HepG2 (cell line): ENCODE results near the gene MTF2. TPM values are rescaled to one million over a fixed set of nuclear protein-coding genes. Genes with fewer than 3 reads are reported as not detected.

Experiments used
- ATAC-seq: fragments of 200-7000 bp; cut with Tn5 transposase; 3 replicates; pipeline ENCODE4 v1.9.1; 2020; ENCODE audit warnings: mild to moderate bottlenecking, moderate library complexity
- BruUV-seq: library from RNA; stranded (reverse); fragments of 400-500 nt; replicated peaks from 2 replicates; lab custom pipeline; 2021; lab: Mats Ljungman, UMichigan
- CTCF ChIA-PET: fragments of 300-600 bp; formaldehyde crosslinking; extraction: SDS; loops from one replicate; lab custom pipeline; 2021; ENCODE audit warnings: low total read pairs, inconsistent platforms, low intra/inter-chr PET ratio; lab: Yijun Ruan, JAX
- POLR2A ChIA-PET: fragments of 350-600 bp; sonication (Branson Sonifier 250); formaldehyde crosslinking; loops from one replicate; lab custom pipeline; 2020; ENCODE audit warnings: antibody characterized with exemption, inconsistent platforms; lab: Yijun Ruan, JAX
- DNase-seq: peaks from one replicate; pipeline ENCODE4 v3.0.0-alpha.2; 2015; ENCODE audit warnings: low spot score
- FAIRE-seq: peaks from 3 replicates; lab custom pipeline; 2011; peaks lifted over from hg19 to GRCh38; lab: Jason Lieb, UNC
- H2AFZ ChIP-seq: one replicate; pipeline ENCODE4 v1.6.1; 2011; ENCODE audit warnings: low read length, inconsistent platforms
- H3K27ac ChIP-seq: fragments of 300-600 bp; 3 replicates; pipeline ENCODE4 v1.8.0; 2011; ENCODE audit warnings: mixed run types, mild to moderate bottlenecking, mixed read lengths, low read length, inconsistent platforms; ENCODE audit not compliant: insufficient read depth; ENCODE audit errors: extremely low read length
- H3K27me3 ChIP-seq, 2 experiments: fragments of 200-600 bp in 1 of 2; 2 replicates in 1 of 2; 3 replicates in 1 of 2; pipeline versions ENCODE4 v1.6.0 to v1.8.0; 2011; ENCODE audit warnings: low read length in 2 of 2, mild to moderate bottlenecking in 2 of 2, moderate library complexity in 2 of 2, inconsistent platforms in 1 of 2; ENCODE audit not compliant: insufficient read depth in 2 of 2, control insufficient read depth in 1 of 2
- H3K36me3 ChIP-seq, 2 experiments: fragments of 200-600 bp in 1 of 2; replicated peaks in 1 of 2; 2 replicates in 1 of 2; 3 replicates in 1 of 2; pipeline versions ENCODE4 v1.5.1 to v1.8.0; 2011; ENCODE audit warnings: low read length in 2 of 2, inconsistent platforms in 1 of 2; ENCODE audit not compliant: insufficient read depth in 2 of 2, control insufficient read depth in 1 of 2
- H3K4me1 ChIP-seq: 2 replicates; pipeline ENCODE4 v1.5.1; 2012; ENCODE audit warnings: low read length, inconsistent platforms; ENCODE audit not compliant: insufficient read depth
- H3K4me2 ChIP-seq: 2 replicates; pipeline ENCODE4 v1.6.0; 2011; ENCODE audit warnings: low read depth, low read length, inconsistent platforms
- H3K4me3 ChIP-seq, 3 experiments: fragments of 200-600 bp in 1 of 3; sonication (generic), shearing (Covaris generic) in 1 of 3; replicated peaks in 1 of 3; 2 replicates each; pipeline ENCODE4 v1.5.1; 2011 to 2016; ENCODE audit warnings: low read length in 3 of 3, inconsistent platforms in 2 of 3, low read depth in 2 of 3, mild to moderate bottlenecking in 2 of 3, control low read depth in 1 of 3, mixed read lengths in 1 of 3; ENCODE audit not compliant: insufficient read depth in 1 of 3
- H3K79me2 ChIP-seq: one replicate; pipeline ENCODE4 v1.6.1; 2011; ENCODE audit warnings: low read length, inconsistent platforms; ENCODE audit not compliant: insufficient read depth
- H3K9ac ChIP-seq: 2 replicates; pipeline ENCODE4 v1.6.0; 2011; ENCODE audit warnings: mild to moderate bottlenecking, low read depth, low read length, inconsistent platforms; ENCODE audit not compliant: insufficient read depth
- H3K9me3 ChIP-seq: 2 replicates; pipeline ENCODE4 v1.5.1; 2012; ENCODE audit warnings: mild to moderate bottlenecking, low read length
- H4K20me1 ChIP-seq: 2 replicates; pipeline ENCODE4 v1.6.0; 2011; ENCODE audit warnings: inconsistent platforms, mild to moderate bottlenecking, low read length, moderate library complexity; ENCODE audit not compliant: insufficient read depth
- ATF1 ChIP-seq: IDR thresholded peaks from 2 replicates; pipeline ENCODE4 v1.6.1; 2016; ENCODE audit warnings: mild to moderate bottlenecking, control low read depth
- ATM ChIP-seq: fragments of 450-650 bp; IDR thresholded peaks from 2 replicates; pipeline ENCODE4 v1.7.1; 2017; ENCODE audit warnings: mild to moderate bottlenecking, borderline replicate concordance
- BCL6 ChIP-seq: IDR thresholded peaks from 2 replicates; pipeline ENCODE4 v1.6.1; 2016; ENCODE audit warnings: missing genetic modification reagents, missing compliant biosample characterization
- CHD2 ChIP-seq: IDR thresholded peaks from 2 replicates; pipeline ENCODE4 v1.6.1; 2011; ENCODE audit warnings: low read depth, low read length, improper control_type of control experiment
- HNRNPK ChIP-seq: fragments of 200-400 bp; formaldehyde crosslinking; IDR thresholded peaks from 2 replicates; pipeline ENCODE4 v1.6.1; 2018; ENCODE audit warnings: low read length, low read depth, moderate library complexity, mild to moderate bottlenecking; ENCODE audit not compliant: poor library complexity, severe bottlenecking
- IRX3 ChIP-seq: sonication (generic); formaldehyde crosslinking; IDR thresholded peaks from 2 replicates; pipeline ENCODE4 v1.8.1; 2023; ENCODE audit warnings: mild to moderate bottlenecking, low read depth, missing genetic modification reagents, borderline replicate concordance
- NCOA2 ChIP-seq: sonication (generic); formaldehyde crosslinking; IDR thresholded peaks from 2 replicates; pipeline ENCODE4 v1.8.0; 2022; ENCODE audit warnings: inconsistent platforms
- RXRB ChIP-seq: IDR thresholded peaks from 2 replicates; pipeline ENCODE4 v1.6.1; 2016; ENCODE audit warnings: borderline replicate concordance, missing genetic modification reagents, missing compliant biosample characterization
- SAP130 ChIP-seq: IDR thresholded peaks from 2 replicates; pipeline ENCODE4 v1.6.1; 2016; ENCODE audit warnings: low read depth
- SOX13 ChIP-seq, 3 experiments: fragments of 450-650 bp in 1 of 3; sonication (generic) in 1 of 3; formaldehyde crosslinking in 1 of 3; IDR thresholded peaks in 2 of 3; conservative IDR thresholded peaks in 1 of 3; 2 replicates each; pipeline versions ENCODE4 v1.5.0 to v1.6.1; 2016 to 2020; ENCODE audit warnings: antibody characterized with exemption in 1 of 3, mild to moderate bottlenecking in 1 of 3, missing compliant biosample characterization in 1 of 3, missing genetic modification reagents in 1 of 3, moderate library complexity in 1 of 3
- SOX6 ChIP-seq, 2 experiments: fragments of 450-650 bp in 1 of 2; sonication (generic) in 1 of 2; formaldehyde crosslinking in 1 of 2; IDR thresholded peaks; 2 replicates each; pipeline versions ENCODE4 v1.4.0 to v1.6.1; 2017 to 2020; ENCODE audit warnings: antibody characterized with exemption in 1 of 2, mild to moderate bottlenecking in 1 of 2, missing genetic modification reagents in 1 of 2
- SP140L ChIP-seq: sonication (generic); formaldehyde crosslinking; IDR thresholded peaks from 2 replicates; pipeline ENCODE4 v1.4.0; 2020; ENCODE audit warnings: missing genetic modification reagents, borderline replicate concordance
- TEAD3 ChIP-seq: optimal IDR thresholded peaks from 2 replicates; pipeline ENCODE3; 2016; ENCODE audit warnings: borderline replicate concordance
- ZFP82 ChIP-seq: sonication (generic); formaldehyde crosslinking; IDR thresholded peaks from 2 replicates; pipeline ENCODE4 v1.5.1; 2020; ENCODE audit warnings: mild to moderate bottlenecking, missing genetic modification reagents, borderline replicate concordance
- ZNF7 ChIP-seq: IDR thresholded peaks from 2 replicates; pipeline ENCODE4 v1.6.1; 2016; ENCODE audit warnings: missing biosample characterization, missing genetic modification reagents
- ZNF713 ChIP-seq: sonication (generic); formaldehyde crosslinking; IDR thresholded peaks from 2 replicates; pipeline ENCODE4 v1.4.0; 2020; ENCODE audit warnings: mild to moderate bottlenecking, missing genetic modification reagents
- ZNF720 ChIP-seq: sonication (generic); formaldehyde crosslinking; IDR thresholded peaks from 2 replicates; pipeline ENCODE4 v1.4.0; 2020; ENCODE audit warnings: missing genetic modification reagents
- WGBS: methylation state at CpG from one replicate; pipeline ENCODE4 v1.1.6; 2017; ENCODE audit warnings: low lambda C conversion rate; 5-methylcytosine and 5-hydroxymethylcytosine counted together
- in situ Hi-C: cut with HindIII; loops from 2 replicates; pipeline ENCODE4 v1.10.0; 2017; ENCODE audit warnings: low pct_unique_long_range_greater_than_20kb; ENCODE audit not compliant: extremely low pct_ligation_motif_present
- intact Hi-C: fragments of 100-400 bp; cut with micrococcal nuclease; formaldehyde crosslinking; loops from one replicate; pipeline ENCODE4 v1.10.0; 2022; ENCODE audit not compliant: unreplicated experiment
- polyA plus RNA-seq, 8 experiments: library from polyadenylated mRNA; depleted of rRNA in 3 of 8; stranded (reverse) in 7 of 8; unstranded in 1 of 8; fragments of >200 nt; fragmentation: Illumina TruSeq in 4 of 8; extraction: Trizol in 4 of 8; gene quantifications; 2 replicates each; pipeline versions ENCODE4 v1.2.1 to v1.2.3, GENCODE V29; 2011 to 2016; ENCODE audit warnings: low read depth in 4 of 8, missing spikeins in 1 of 8, mixed read lengths in 1 of 8; ENCODE audit not compliant: insufficient read depth in 1 of 8
- total RNA-seq, 5 experiments: library from RNA; depleted of rRNA; stranded (reverse); fragments of >200 nt; fragmentation: Illumina TruSeq; extraction: Trizol; gene quantifications; 2 replicates each; pipeline ENCODE4 v1.2.3, GENCODE V29; 2016; ENCODE audit warnings: low read depth in 1 of 5
- TF ChIP-seq, protein P1 (sequence below): IDR thresholded peaks from 2 replicates; pipeline ENCODE4 v1.6.1; 2016; ENCODE audit warnings: low read depth
- TF ChIP-seq, protein P2 (sequence below): sonication (generic); formaldehyde crosslinking; IDR thresholded peaks from 2 replicates; pipeline ENCODE4 v1.4.0; 2020; ENCODE audit warnings: missing genetic modification reagents, borderline replicate concordance

The MTF2 gene
- total and polyA plus RNA-seq, 2 of the 13 experiments (the other 11 are each of a cell fraction or from before 2014, with no cell fraction given): 48.7 to 53.9 TPM

DNA sequence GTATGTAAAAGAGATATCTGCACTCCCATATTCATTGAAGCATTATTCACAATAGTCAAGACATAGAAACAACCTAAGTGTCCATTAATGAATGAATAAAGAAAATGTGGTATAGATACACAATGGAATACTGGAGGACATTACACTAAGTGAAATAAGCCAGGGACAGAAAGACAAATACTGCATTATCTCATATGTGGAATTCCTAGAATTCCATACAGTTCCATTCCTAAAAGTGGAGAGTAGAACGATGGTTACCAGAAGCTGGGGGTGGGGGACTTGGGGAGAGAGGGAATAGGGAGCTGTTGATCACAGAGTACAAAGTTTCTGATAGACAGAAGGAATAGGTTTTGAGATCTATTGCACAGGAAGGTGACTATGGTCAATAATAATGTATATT is 93.7 kb downstream of the MTF2 start:
- FAIRE-seq: no peak
- 6% methylated on average over 1 of the region's 1 CpG for WGBS
- intact Hi-C loops: no loop called here
- BruUV-seq: no TSS peak
- peaks cover 59% of the 10 kb centered on the region for H3K4me1 ChIP-seq
- H2AFZ ChIP-seq: no peak overlapping the region
- H3K4me3 ChIP-seq: no peak overlapping the region
- no peak overlapping the region for H3K9ac ChIP-seq
- ChIA-PET POLR2A (interaction anchor here (1.2 to 1.4 kb wide), 2 partner anchors 9 to 56 kb away, joined by 4 to 6 read pairs; no protein-coding TSS in a partner anchor), CTCF (no interaction called here)
- in situ Hi-C loops: no loop called here
- no peak overlapping the region for H3K4me2 ChIP-seq
- peaks cover 89% of the 10 kb centered on the region for H3K79me2 ChIP-seq
- peak; percentile 72 for ATAC-seq
- H3K27ac ChIP-seq: no peak overlapping the region
- H3K27me3 ChIP-seq: no peaks in the 10 kb centered on the region
- H3K36me3 ChIP-seq: peaks cover 4 to 11% of the 10 kb centered on the region in 2 experiments; a peak in 3 of 5 replicates
- H3K9me3 ChIP-seq: no peaks in the 10 kb centered on the region
- H4K20me1 ChIP-seq: peaks cover 4% of the 10 kb centered on the region; the same call in 1 of the 2 replicates
- DNase-seq: peak; percentile 63
- TF ChIP-seq, protein P1, sequence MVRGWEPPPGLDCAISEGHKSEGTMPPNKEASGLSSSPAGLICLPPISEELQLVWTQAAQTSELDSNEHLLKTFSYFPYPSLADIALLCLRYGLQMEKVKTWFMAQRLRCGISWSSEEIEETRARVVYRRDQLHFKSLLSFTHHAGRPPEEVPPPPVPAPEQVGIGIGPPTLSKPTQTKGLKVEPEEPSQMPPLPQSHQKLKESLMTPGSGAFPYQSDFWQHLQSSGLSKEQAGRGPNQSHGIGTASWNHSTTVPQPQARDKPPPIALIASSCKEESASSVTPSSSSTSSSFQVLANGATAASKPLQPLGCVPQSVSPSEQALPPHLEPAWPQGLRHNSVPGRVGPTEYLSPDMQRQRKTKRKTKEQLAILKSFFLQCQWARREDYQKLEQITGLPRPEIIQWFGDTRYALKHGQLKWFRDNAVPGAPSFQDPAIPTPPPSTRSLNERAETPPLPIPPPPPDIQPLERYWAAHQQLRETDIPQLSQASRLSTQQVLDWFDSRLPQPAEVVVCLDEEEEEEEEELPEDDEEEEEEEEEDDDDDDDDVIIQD (CRISPR knock-in tag): peak; percentile 28; the same call in 1 of the 2 replicates
- peak; percentile 13 for TF ChIP-seq HNRNPK
- no peak for TF ChIP-seq SOX6 (IDR thresholded peaks at IDR 0.05)
- peak; percentile 11; the same call in 1 of the 2 replicates for TF ChIP-seq SOX6 (CRISPR knock-in tag; IDR thresholded peaks at IDR 0.05)
- TF ChIP-seq ZFP82: no peak
- no peak for TF ChIP-seq ATF1 (CRISPR knock-in tag)
- TF ChIP-seq SAP130 (CRISPR knock-in tag): 0 out of 2 replicates have a peak, but pooled peaks have one; percentile 20
- no peak for TF ChIP-seq IRX3 (CRISPR knock-in tag)
- TF ChIP-seq BCL6 (CRISPR knock-in tag): peak; percentile 77
- TF ChIP-seq ZNF7: peak; percentile 86
- TF ChIP-seq RXRB (CRISPR knock-in tag): peak; percentile 24; the same call in 1 of the 2 replicates
- TF ChIP-seq, protein P2, sequence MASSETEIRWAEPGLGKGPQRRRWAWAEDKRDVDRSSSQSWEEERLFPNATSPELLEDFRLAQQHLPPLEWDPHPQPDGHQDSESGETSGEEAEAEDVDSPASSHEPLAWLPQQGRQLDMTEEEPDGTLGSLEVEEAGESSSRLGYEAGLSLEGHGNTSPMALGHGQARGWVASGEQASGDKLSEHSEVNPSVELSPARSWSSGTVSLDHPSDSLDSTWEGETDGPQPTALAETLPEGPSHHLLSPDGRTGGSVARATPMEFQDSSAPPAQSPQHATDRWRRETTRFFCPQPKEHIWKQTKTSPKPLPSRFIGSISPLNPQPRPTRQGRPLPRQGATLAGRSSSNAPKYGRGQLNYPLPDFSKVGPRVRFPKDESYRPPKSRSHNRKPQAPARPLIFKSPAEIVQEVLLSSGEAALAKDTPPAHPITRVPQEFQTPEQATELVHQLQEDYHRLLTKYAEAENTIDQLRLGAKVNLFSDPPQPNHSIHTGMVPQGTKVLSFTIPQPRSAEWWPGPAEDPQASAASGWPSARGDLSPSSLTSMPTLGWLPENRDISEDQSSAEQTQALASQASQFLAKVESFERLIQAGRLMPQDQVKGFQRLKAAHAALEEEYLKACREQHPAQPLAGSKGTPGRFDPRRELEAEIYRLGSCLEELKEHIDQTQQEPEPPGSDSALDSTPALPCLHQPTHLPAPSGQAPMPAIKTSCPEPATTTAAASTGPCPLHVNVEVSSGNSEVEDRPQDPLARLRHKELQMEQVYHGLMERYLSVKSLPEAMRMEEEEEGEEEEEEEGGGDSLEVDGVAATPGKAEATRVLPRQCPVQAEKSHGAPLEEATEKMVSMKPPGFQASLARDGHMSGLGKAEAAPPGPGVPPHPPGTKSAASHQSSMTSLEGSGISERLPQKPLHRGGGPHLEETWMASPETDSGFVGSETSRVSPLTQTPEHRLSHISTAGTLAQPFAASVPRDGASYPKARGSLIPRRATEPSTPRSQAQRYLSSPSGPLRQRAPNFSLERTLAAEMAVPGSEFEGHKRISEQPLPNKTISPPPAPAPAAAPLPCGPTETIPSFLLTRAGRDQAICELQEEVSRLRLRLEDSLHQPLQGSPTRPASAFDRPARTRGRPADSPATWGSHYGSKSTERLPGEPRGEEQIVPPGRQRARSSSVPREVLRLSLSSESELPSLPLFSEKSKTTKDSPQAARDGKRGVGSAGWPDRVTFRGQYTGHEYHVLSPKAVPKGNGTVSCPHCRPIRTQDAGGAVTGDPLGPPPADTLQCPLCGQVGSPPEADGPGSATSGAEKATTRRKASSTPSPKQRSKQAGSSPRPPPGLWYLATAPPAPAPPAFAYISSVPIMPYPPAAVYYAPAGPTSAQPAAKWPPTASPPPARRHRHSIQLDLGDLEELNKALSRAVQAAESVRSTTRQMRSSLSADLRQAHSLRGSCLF (CRISPR knock-in tag): no peak
- TF ChIP-seq ZNF713: no peak
- peak; percentile 80 for TF ChIP-seq TEAD3
- TF ChIP-seq SOX13 (IDR thresholded peaks at IDR 0.05): no peak
- TF ChIP-seq SOX13 (CRISPR knock-in tag; conservative IDR thresholded peaks at IDR 0.05 in 1 of 2, IDR thresholded peaks at IDR 0.05 in 1 of 2): peak in 1 of 2 experiments; percentile 35; a peak in 1 of 4 replicates
- peak; percentile 17; the same call in 1 of the 2 replicates for TF ChIP-seq NCOA2 (CRISPR knock-in tag)
- TF ChIP-seq ZNF720 (CRISPR knock-in tag): no peak
- no peak for TF ChIP-seq CHD2
- no peak for TF ChIP-seq ATM
- TF ChIP-seq SP140L (CRISPR knock-in tag): no peak
